GM23248 (cell line): ENCODE results near the gene SPEG. TPM values are rescaled to one million over a fixed set of nuclear protein-coding genes. Genes with fewer than 3 reads are reported as not detected.

Experiments used
- DNase-seq: peaks from one replicate; pipeline ENCODE4 v3.0.0-alpha.2; 2015
- H2AFZ ChIP-seq: fragments of 200-600 bp; sonication (generic); 2 replicates; pipeline ENCODE4 v1.6.1; 2016; ENCODE audit warnings: antibody characterized with exemption
- H3F3A ChIP-seq: fragments of 200-600 bp; sonication (generic); 2 replicates; pipeline ENCODE4 v1.6.1; 2016; ENCODE audit warnings: mild to moderate bottlenecking, antibody characterized with exemption, mixed run types; ENCODE audit not compliant: insufficient read depth
- H3K27ac ChIP-seq: fragments of 200-600 bp; sonication (generic); 2 replicates; pipeline ENCODE4 v1.5.1; 2016; ENCODE audit warnings: mild to moderate bottlenecking
- H3K27me3 ChIP-seq: fragments of 200-600 bp; sonication (generic); replicated peaks from 2 replicates; pipeline ENCODE4 v1.6.1; 2016; ENCODE audit warnings: mild to moderate bottlenecking; ENCODE audit not compliant: insufficient read depth
- H3K36me3 ChIP-seq: fragments of 200-600 bp; sonication (generic); 2 replicates; pipeline ENCODE4 v1.6.1; 2016; ENCODE audit warnings: low read depth, mild to moderate bottlenecking
- H3K4me1 ChIP-seq: fragments of 200-600 bp; sonication (generic); 2 replicates; pipeline ENCODE4 v1.6.1; 2016; ENCODE audit warnings: mild to moderate bottlenecking; ENCODE audit not compliant: insufficient read depth
- H3K4me2 ChIP-seq: fragments of 200-600 bp; sonication (generic); one replicate; pipeline ENCODE4 v1.6.1; 2016; ENCODE audit warnings: mild to moderate bottlenecking; ENCODE audit not compliant: unreplicated experiment
- H3K4me3 ChIP-seq: fragments of 200-600 bp; sonication (generic); 2 replicates; pipeline ENCODE4 v1.5.1; 2016; ENCODE audit warnings: mild to moderate bottlenecking
- H3K79me2 ChIP-seq: fragments of 200-600 bp; sonication (generic); 2 replicates; pipeline ENCODE4 v1.6.1; 2016; ENCODE audit warnings: mild to moderate bottlenecking; ENCODE audit not compliant: insufficient read depth
- H3K9ac ChIP-seq: fragments of 200-600 bp; sonication (generic); 2 replicates; pipeline ENCODE4 v1.6.1; 2016; ENCODE audit warnings: mild to moderate bottlenecking
- H3K9me2 ChIP-seq: fragments of 200-600 bp; sonication (generic); 2 replicates; pipeline ENCODE4 v1.6.1; 2016; ENCODE audit warnings: mixed run types, mild to moderate bottlenecking, moderate library complexity; ENCODE audit not compliant: insufficient read depth
- H3K9me3 ChIP-seq: fragments of 200-600 bp; sonication (generic); one replicate; pipeline ENCODE4 v1.6.1; 2017; ENCODE audit warnings: low read depth
- H4K20me1 ChIP-seq: fragments of 200-600 bp; sonication (generic); 2 replicates; pipeline ENCODE4 v1.6.0; 2016; ENCODE audit not compliant: insufficient read depth
- EZH2 ChIP-seq: fragments of 200-600 bp; sonication (generic); IDR thresholded peaks from 2 replicates; pipeline ENCODE4 v1.6.1; 2018; ENCODE audit warnings: antibody characterized with exemption, mild to moderate bottlenecking; ENCODE audit not compliant: insufficient read depth, poor library complexity, severe bottlenecking
- EZH2phosphoT487 ChIP-seq: fragments of 200-600 bp; sonication (generic); IDR thresholded peaks from 2 replicates; pipeline ENCODE4 v1.6.1; 2018; ENCODE audit warnings: antibody characterized with exemption, moderate library complexity, mild to moderate bottlenecking, low read depth; ENCODE audit not compliant: insufficient read depth
- WGBS, 2 experiments: methylation state at CpG; one replicate each; pipeline ENCODE4 v1.1.6; 2015 to 2017; ENCODE audit warnings: low lambda C conversion rate in 2 of 2, low coverage in 1 of 2; ENCODE audit errors: missing lambda C conversion rate in 2 of 2; 5-methylcytosine and 5-hydroxymethylcytosine counted together
- in situ Hi-C: fragments of 300-500 bp; cut with MboI; formaldehyde crosslinking; loops from 2 replicates; pipeline ENCODE4 v1.15.0; 2020
- polyA plus RNA-seq: library from polyadenylated mRNA; unstranded; fragments of >200 nt; fragmentation: Nextera tagmentation; extraction: Ambion mirVana; gene quantifications from 2 replicates; pipeline ENCODE4 v1.2.1, GENCODE V29; 2016
- total RNA-seq: library from RNA; depleted of rRNA; stranded (reverse); fragments of >200 nt; shearing (Covaris generic); gene quantifications from 2 replicates; pipeline ENCODE4 v1.2.3, GENCODE V29; 2014

Gene SPEG
- total and polyA plus RNA-seq, 2 experiments from 2014 or later = 9.4 to 26.5 TPM

DNA sequence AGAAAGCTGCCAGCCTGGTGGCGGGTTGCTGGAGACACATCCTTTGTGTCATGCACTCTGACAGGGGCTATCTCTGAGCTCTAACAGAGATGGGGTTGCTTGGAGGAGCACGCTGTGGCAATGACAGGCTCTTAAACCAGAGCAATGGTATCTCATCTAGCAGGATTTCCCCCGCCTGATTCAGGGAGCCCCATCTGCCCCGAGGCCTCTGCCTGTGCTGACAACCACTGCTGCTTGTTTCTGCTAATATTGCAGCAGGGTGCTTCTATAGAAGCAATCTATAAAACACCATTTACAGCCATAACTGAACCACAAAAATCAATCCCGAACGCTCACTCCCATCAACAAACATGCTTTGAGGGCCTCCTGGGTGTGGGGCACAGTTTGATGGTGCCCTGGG, 34.1 kb upstream of the SPEG start:
- 52 to 54% methylated on average over 6 of the region's 6 CpGs for WGBS, 2 experiments
- in situ Hi-C loops = loop anchor here (5.0 kb wide), 1 partner anchor 132 kb away; no protein-coding TSS in a partner anchor

DNA sequence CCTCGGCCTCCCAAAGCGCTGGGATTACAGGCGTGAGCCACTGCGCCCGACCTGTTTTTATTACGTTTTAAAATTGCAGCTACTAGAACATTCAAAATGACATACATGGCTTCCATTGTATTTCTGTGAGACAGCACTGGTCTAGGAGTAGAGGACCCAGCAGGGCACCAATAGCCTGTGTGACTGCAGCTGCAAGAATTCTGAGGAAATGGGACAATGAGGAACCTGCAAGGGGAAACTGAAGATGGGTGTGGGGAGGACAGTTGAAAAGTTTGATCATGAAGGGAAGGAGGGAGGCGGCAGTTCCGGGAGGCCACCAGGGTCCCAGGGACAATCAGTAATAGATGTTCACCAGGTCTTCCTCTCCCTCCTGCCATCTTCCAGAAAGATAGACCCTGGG, 33.0 kb upstream of the SPEG start:
- H3F3A ChIP-seq = peaks cover 13% of the 10 kb centered on the region
- H3K27me3 ChIP-seq = no peaks in the 10 kb centered on the region
- no peak overlapping the region for H3K9ac ChIP-seq
- no peak for DNase-seq
- H3K27ac ChIP-seq = no peak overlapping the region
- in situ Hi-C loops = loop anchor here (5.0 kb wide), 1 partner anchor 131 kb away; no protein-coding TSS in a partner anchor
- 80 to 82% methylated on average over 8 of the region's 8 CpGs for WGBS, 2 experiments
- H3K4me2 ChIP-seq = no peak overlapping the region
- TF ChIP-seq EZH2 (no peak), EZH2phosphoT487 (no peak)
- no peaks in the 10 kb centered on the region for H3K9me3 ChIP-seq
- H3K36me3 ChIP-seq = no peaks in the 10 kb centered on the region
- no peaks in the 10 kb centered on the region for H3K9me2 ChIP-seq
- H4K20me1 ChIP-seq = no peaks in the 10 kb centered on the region
- no peak overlapping the region for H3K4me3 ChIP-seq
- peaks cover 22% of the 10 kb centered on the region for H3K4me1 ChIP-seq
- H3K79me2 ChIP-seq = no peaks in the 10 kb centered on the region
- no peak overlapping the region for H2AFZ ChIP-seq

More for the DNA sequence above, 34.1 kb upstream of the SPEG start:
- no peaks in the 10 kb centered on the region for H3K79me2 ChIP-seq
- DNase-seq = no peak
- peaks cover 15% of the 10 kb centered on the region for H3K4me1 ChIP-seq
- H3K36me3 ChIP-seq = no peaks in the 10 kb centered on the region
- H3K4me2 ChIP-seq = no peak overlapping the region
- H2AFZ ChIP-seq = no peak overlapping the region
- TF ChIP-seq EZH2 (no peak), EZH2phosphoT487 (no peak)
- 0 out of 2 replicates have a peak, but pooled peaks cover 3% of the 10 kb centered on the region for H3F3A ChIP-seq
- no peaks in the 10 kb centered on the region for H3K9me3 ChIP-seq
- H3K27me3 ChIP-seq = no peaks in the 10 kb centered on the region
- H3K9ac ChIP-seq = no peak overlapping the region
- H4K20me1 ChIP-seq = no peaks in the 10 kb centered on the region
- no peak overlapping the region for H3K27ac ChIP-seq
- no peaks in the 10 kb centered on the region for H3K9me2 ChIP-seq
- no peak overlapping the region for H3K4me3 ChIP-seq

DNA sequence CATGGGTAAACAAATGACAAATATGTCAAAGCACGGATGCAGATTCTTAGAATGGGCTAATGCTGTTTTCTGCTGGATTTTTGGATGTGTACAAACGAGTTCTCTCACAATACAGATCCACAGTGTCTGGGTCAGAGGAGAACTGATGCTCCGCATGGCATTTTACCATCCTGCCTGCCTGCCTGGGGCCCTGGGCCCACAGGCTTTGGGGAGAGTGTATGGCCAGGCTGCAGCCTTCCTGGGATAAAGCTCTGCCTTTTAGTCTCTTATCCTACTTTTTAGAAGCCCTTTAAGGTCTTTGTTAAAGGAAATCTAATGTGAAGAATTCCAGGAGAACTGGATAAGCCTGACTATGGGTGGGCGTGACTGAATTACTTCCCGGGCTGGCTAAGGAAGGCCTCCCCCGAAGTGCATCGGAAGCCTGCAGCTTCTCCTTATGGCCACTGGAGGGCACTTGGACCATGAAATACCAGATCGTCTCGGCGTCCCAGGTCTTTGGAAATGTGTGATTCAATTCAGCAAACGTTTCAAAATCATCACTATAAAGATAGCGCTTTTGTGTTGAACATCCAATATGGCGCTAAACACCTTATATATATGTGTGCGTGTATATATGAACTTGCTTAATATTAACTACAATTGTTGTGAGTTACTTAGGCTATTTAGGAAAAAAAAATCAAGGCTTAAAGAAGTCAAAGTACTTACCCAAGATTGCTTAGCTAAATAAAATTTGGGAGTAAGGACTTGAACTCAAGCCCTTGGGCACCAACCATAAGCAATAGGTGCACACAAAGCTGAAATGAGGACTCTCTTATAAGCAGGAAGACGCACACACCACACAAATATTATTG, 31.8 kb upstream of the SPEG start:
- no peak overlapping the region for H3K9ac ChIP-seq
- peaks cover 18% of the 10 kb centered on the region for H3F3A ChIP-seq
- no peak overlapping the region for H2AFZ ChIP-seq

DNA sequence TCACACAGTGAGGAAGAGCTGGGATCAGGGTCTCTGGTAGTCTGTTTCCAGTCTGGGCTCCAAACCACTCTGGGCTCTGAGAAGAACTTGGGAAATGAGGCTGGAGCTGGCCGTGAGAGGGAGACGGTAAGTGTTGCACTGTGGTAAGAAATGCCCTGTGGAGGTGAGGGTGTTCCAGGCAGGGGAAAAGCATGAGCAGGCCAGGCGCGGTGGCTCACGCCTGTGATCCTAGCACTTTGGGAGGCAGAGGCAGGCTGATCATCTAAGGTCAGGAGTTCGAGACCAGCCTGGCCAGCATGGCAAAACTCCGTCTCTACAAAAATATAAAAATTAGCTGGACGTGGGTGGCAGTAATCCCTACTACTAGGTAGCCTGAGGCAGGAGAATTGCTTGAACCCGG, 30.8 kb upstream of the SPEG start:
- Histone ChIP-seq H3K9ac (no peak overlapping the region), H3K9me2 (no peaks in the 10 kb centered on the region), H3K27me3 (no peaks in the 10 kb centered on the region), H4K20me1 (no peaks in the 10 kb centered on the region), H3K4me3 (no peak overlapping the region), H2AFZ (no peak overlapping the region), H3K4me2 (no peak overlapping the region), H3K79me2 (no peaks in the 10 kb centered on the region), H3F3A (peaks cover 18% of the 10 kb centered on the region), H3K36me3 (no peaks in the 10 kb centered on the region), H3K27ac (no peak overlapping the region), H3K9me3 (no peaks in the 10 kb centered on the region), H3K4me1 (peaks cover 22% of the 10 kb centered on the region)
- WGBS, 2 experiments = 92% methylated on average over 9 of the region's 9 CpGs
- DNase-seq = no peak
- in situ Hi-C loops = loop anchor here (5.0 kb wide), 1 partner anchor 128 kb away; no protein-coding TSS in a partner anchor
- no peak for TF ChIP-seq EZH2
- TF ChIP-seq EZH2phosphoT487 = no peak

More for the DNA sequence above, 31.8 kb upstream of the SPEG start:
- Histone ChIP-seq H3K4me1 (peaks cover 26% of the 10 kb centered on the region), H4K20me1 (no peaks in the 10 kb centered on the region), H3K9me3 (no peaks in the 10 kb centered on the region), H3K9me2 (no peaks in the 10 kb centered on the region), H3K27ac (no peak overlapping the region), H3K36me3 (no peaks in the 10 kb centered on the region), H3K27me3 (no peaks in the 10 kb centered on the region), H3K79me2 (no peaks in the 10 kb centered on the region), H3K4me3 (no peak overlapping the region), H3K4me2 (no peak overlapping the region)
- DNase-seq = peak; percentile 95
- WGBS, 2 experiments = 20 to 21% methylated on average over 15 of the region's 15 CpGs
- in situ Hi-C loops = loop anchor here (5.0 kb wide), 1 partner anchor 129 kb away; no protein-coding TSS in a partner anchor
- TF ChIP-seq EZH2phosphoT487 = no peak
- TF ChIP-seq EZH2 = no peak
